Trophoblast cell (in vitro differentiated cells and primary cell): Measurements from ENCODE around the gene DPYD.

Experiments
- DNase-seq, 2 donors: peaks; one replicate each; pipeline ENCODE4 v3.0.0-alpha.2; 2016
- H2AFZ ChIP-seq: 2 replicates; pipeline ENCODE4 v1.6.1; 2013; ENCODE audit warnings: low read length, moderate library complexity, mild to moderate bottlenecking; ENCODE audit not compliant: insufficient read depth, poor library complexity
- H2AK5ac ChIP-seq: 2 replicates; pipeline ENCODE4 v1.6.1; 2013; ENCODE audit warnings: mild to moderate bottlenecking, low read length
- H2BK120ac ChIP-seq: 2 replicates; pipeline ENCODE4 v1.6.1; 2013; ENCODE audit warnings: low read length, mild to moderate bottlenecking, moderate library complexity; ENCODE audit not compliant: insufficient read depth, poor library complexity
- H2BK12ac ChIP-seq: 2 replicates; pipeline ENCODE4 v1.6.1; 2013; ENCODE audit warnings: mild to moderate bottlenecking, low read length, moderate library complexity
- H2BK5ac ChIP-seq: 2 replicates; pipeline ENCODE4 v1.6.1; 2013; ENCODE audit warnings: low read length, low read depth, moderate library complexity, mild to moderate bottlenecking; ENCODE audit not compliant: poor library complexity
- H3K14ac ChIP-seq: 2 replicates; pipeline ENCODE4 v1.6.1; 2013; ENCODE audit warnings: mild to moderate bottlenecking, low read length
- H3K18ac ChIP-seq: 2 replicates; pipeline ENCODE4 v1.6.1; 2013; ENCODE audit warnings: mild to moderate bottlenecking, low read length
- H3K23ac ChIP-seq: 2 replicates; pipeline ENCODE4 v1.6.1; 2013; ENCODE audit warnings: low read length
- H3K27ac ChIP-seq: 2 replicates; pipeline ENCODE4 v1.5.1; 2013; ENCODE audit warnings: low read depth, mild to moderate bottlenecking, inconsistent platforms, low read length, moderate library complexity
- H3K27me3 ChIP-seq: 2 replicates; pipeline ENCODE4 v1.6.1; 2013; ENCODE audit warnings: inconsistent platforms, mild to moderate bottlenecking, low read length, moderate library complexity; ENCODE audit not compliant: insufficient read depth
- H3K36me3 ChIP-seq, 2 experiments: 1 replicate in 1 of 2; 2 replicates in 1 of 2; pipeline ENCODE4 v1.6.1; 2013; ENCODE audit warnings: low read length in 2 of 2, mild to moderate bottlenecking in 2 of 2, moderate library complexity in 1 of 2; ENCODE audit not compliant: insufficient read depth in 2 of 2, control insufficient read depth in 1 of 2
- H3K4ac ChIP-seq: 2 replicates; pipeline ENCODE4 v1.6.1; 2013; ENCODE audit warnings: low read depth, mild to moderate bottlenecking, low read length, moderate library complexity
- H3K4me1 ChIP-seq, 2 experiments: 1 replicate in 1 of 2; 2 replicates in 1 of 2; pipeline ENCODE4 v1.6.1; 2013; ENCODE audit warnings: low read length in 2 of 2, mild to moderate bottlenecking in 2 of 2, moderate library complexity in 1 of 2; ENCODE audit not compliant: insufficient read depth in 2 of 2, control insufficient read depth in 1 of 2
- H3K4me2 ChIP-seq: 2 replicates; pipeline ENCODE4 v1.6.1; 2013; ENCODE audit warnings: inconsistent platforms, mild to moderate bottlenecking, low read length, moderate library complexity
- H3K4me3 ChIP-seq: 2 replicates; pipeline ENCODE4 v1.5.1; 2013; ENCODE audit warnings: mild to moderate bottlenecking, low read depth, low read length, inconsistent platforms
- H3K79me1 ChIP-seq: one replicate; pipeline ENCODE4 v1.6.1; 2013; ENCODE audit warnings: low read length
- H3K79me2 ChIP-seq: 2 replicates; pipeline ENCODE4 v1.6.1; 2013; ENCODE audit warnings: low read length, mild to moderate bottlenecking; ENCODE audit not compliant: control insufficient read depth, insufficient read depth, poor library complexity
- H3K9ac ChIP-seq: 2 replicates; pipeline ENCODE4 v1.6.1; 2013; ENCODE audit warnings: mild to moderate bottlenecking, low read length
- H3K9me3 ChIP-seq: 2 replicates; pipeline ENCODE4 v1.6.1; 2013; ENCODE audit warnings: low read depth, mild to moderate bottlenecking, control low read depth, inconsistent platforms, low read length; ENCODE audit not compliant: insufficient read depth
- H4K12ac ChIP-seq: 2 replicates; pipeline ENCODE4 v1.6.1; 2013; ENCODE audit warnings: low read depth, mild to moderate bottlenecking, low read length, moderate library complexity
- H4K8ac ChIP-seq: 2 replicates; pipeline ENCODE4 v1.6.1; 2013; ENCODE audit warnings: low read depth, mild to moderate bottlenecking, low read length, moderate library complexity
- H4K91ac ChIP-seq: one replicate; pipeline ENCODE4 v1.6.1; 2013; ENCODE audit warnings: low read depth, mild to moderate bottlenecking, low read length, moderate library complexity
- WGBS: extraction: QIAGEN DNeasy Blood & Tissue Kit; methylation state at CpG from one replicate; pipeline ENCODE4 v1.1.7; 2013; ENCODE audit warnings: missing lambda C conversion rate; ENCODE audit not compliant: insufficient read length, insufficient coverage; ENCODE audit errors: extremely low coverage; 5-methylcytosine and 5-hydroxymethylcytosine counted together

DPYD gene

DNA sequence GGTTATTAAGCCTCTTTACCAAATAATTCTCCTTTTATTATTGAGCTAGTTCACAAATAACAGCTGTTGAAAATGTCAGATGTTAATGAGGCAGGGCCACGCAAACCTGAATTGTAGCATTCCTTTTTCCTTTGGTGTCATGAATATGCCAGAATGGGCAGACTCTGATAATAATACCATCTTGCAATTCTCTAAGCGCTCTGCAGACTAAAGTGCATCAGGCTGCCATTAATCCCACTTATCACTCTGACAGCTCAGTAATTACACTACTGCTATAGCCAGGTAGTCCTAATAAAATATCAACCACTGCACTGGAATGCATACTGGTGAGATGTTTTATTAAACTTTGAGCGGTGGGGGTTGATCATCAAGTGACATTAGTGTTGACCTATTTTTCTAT, 177.7 kb downstream of the DPYD start:
- no peak overlapping the region for H3K27ac ChIP-seq
- DNase-seq, result peak; percentile 6 to 28
- no peak overlapping the region for H4K8ac ChIP-seq
- H3K18ac ChIP-seq, result no peak overlapping the region
- H2BK120ac ChIP-seq, result no peak overlapping the region
- no peak overlapping the region for H3K9ac ChIP-seq
- H3K9me3 ChIP-seq, result no peaks in the 10 kb centered on the region
- no peak overlapping the region for H3K14ac ChIP-seq
- no peaks in the 10 kb centered on the region for H3K27me3 ChIP-seq
- no peak overlapping the region for H2AFZ ChIP-seq
- H3K4ac ChIP-seq, result no peak overlapping the region
- no peak overlapping the region for H4K12ac ChIP-seq
- no peaks in the 10 kb centered on the region for H3K36me3 ChIP-seq
- H3K4me2 ChIP-seq, result no peak overlapping the region
- WGBS, result no CpG with 5 or more reads among the region's 3 CpGs
- H2BK12ac ChIP-seq, result no peak overlapping the region
- H2BK5ac ChIP-seq, result no peak overlapping the region
- no peaks in the 10 kb centered on the region for H3K79me2 ChIP-seq
- no peak overlapping the region for H2AK5ac ChIP-seq
- no peaks in the 10 kb centered on the region for H3K79me1 ChIP-seq
- H4K91ac ChIP-seq, result no peak overlapping the region
- no peak overlapping the region for H3K4me3 ChIP-seq
- peaks cover 0 to 3% of the 10 kb centered on the region in 2 experiments for H3K4me1 ChIP-seq
- no peak overlapping the region for H3K23ac ChIP-seq

DNA sequence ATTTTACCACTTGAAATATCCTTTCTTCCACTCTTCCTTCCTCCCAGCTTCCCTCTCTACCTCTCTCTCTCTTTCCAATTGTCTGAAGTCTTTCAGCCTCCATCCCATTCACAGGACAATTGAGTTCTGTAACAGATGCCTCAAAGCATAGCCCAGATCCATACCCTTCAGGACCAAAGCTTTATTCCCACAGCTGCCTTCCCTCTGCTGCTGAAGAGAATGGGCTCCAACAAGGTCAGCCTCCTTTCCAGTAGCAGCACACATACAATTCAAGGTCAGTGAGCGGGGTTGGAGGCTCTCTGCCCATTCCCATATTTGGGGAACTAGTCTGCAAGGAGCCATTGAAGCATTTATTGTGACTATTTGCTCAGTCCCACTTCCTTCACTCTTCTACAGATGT, 179.9 kb downstream of the DPYD start:
- no peaks in the 10 kb centered on the region for H3K79me1 ChIP-seq
- no peak overlapping the region for H2AK5ac ChIP-seq
- H3K4me3 ChIP-seq, result no peak overlapping the region
- no peak overlapping the region for H3K4ac ChIP-seq
- H2BK120ac ChIP-seq, result no peak overlapping the region
- no peak for DNase-seq
- no peak overlapping the region for H3K18ac ChIP-seq
- H3K23ac ChIP-seq, result no peak overlapping the region
- peaks cover 0 to 3% of the 10 kb centered on the region in 2 experiments for H3K4me1 ChIP-seq
- WGBS, result no CpG with 5 or more reads among the region's 1 CpG
- H3K9me3 ChIP-seq, result no peaks in the 10 kb centered on the region
- H3K27ac ChIP-seq, result no peak overlapping the region
- H4K12ac ChIP-seq, result no peak overlapping the region
- H2AFZ ChIP-seq, result no peak overlapping the region
- no peak overlapping the region for H3K9ac ChIP-seq
- no peak overlapping the region for H3K4me2 ChIP-seq
- no peaks in the 10 kb centered on the region for H3K79me2 ChIP-seq
- no peak overlapping the region for H4K8ac ChIP-seq
- no peaks in the 10 kb centered on the region for H3K27me3 ChIP-seq
- H2BK5ac ChIP-seq, result no peak overlapping the region
- no peaks in the 10 kb centered on the region for H3K36me3 ChIP-seq
- no peak overlapping the region for H2BK12ac ChIP-seq
- no peak overlapping the region for H3K14ac ChIP-seq
- no peak overlapping the region for H4K91ac ChIP-seq

DNA sequence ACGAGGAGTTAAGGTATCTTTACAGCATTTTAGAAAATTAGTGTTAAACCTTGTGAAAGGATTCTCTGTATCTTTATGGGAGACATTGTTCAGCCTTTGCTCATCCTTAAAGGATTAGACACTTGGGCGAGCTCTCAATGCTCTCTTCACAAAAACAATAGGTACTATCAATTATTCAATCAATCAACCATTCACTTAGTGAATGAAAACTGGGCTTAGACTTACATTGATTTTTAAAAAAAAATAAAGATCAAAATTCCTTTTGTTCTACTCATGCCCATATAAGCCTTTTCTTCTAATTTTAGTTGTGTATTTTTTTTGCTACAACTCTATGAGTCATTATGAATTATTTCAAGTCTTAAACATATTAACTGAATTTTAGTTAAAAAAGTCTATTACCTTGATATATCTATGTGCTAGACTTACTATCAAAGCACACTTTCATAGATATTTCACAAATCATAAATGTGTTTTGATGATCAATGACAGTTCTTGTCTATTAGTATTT, 181.2 kb downstream of the DPYD start:
- H3K79me2 ChIP-seq, result no peaks in the 10 kb centered on the region
- no peak overlapping the region for H2BK120ac ChIP-seq
- WGBS, result no CpG with 5 or more reads among the region's 2 CpGs
- H3K9me3 ChIP-seq, result no peaks in the 10 kb centered on the region
- H3K4me3 ChIP-seq, result no peak overlapping the region
- no peak overlapping the region for H2BK5ac ChIP-seq
- no peak overlapping the region for H3K27ac ChIP-seq
- H3K23ac ChIP-seq, result no peak overlapping the region
- no peaks in the 10 kb centered on the region for H3K27me3 ChIP-seq
- no peak overlapping the region for H4K8ac ChIP-seq
- H4K12ac ChIP-seq, result no peak overlapping the region
- H4K91ac ChIP-seq, result no peak overlapping the region
- H3K79me1 ChIP-seq, result no peaks in the 10 kb centered on the region
- H3K18ac ChIP-seq, result no peak overlapping the region
- H3K4me1 ChIP-seq, result peaks cover 0 to 3% of the 10 kb centered on the region in 2 experiments
- no peak overlapping the region for H3K14ac ChIP-seq
- no peak overlapping the region for H2BK12ac ChIP-seq
- no peak overlapping the region for H3K9ac ChIP-seq
- H3K4me2 ChIP-seq, result no peak overlapping the region
- DNase-seq, result no peak
- no peak overlapping the region for H3K4ac ChIP-seq
- no peaks in the 10 kb centered on the region for H3K36me3 ChIP-seq
- no peak overlapping the region for H2AFZ ChIP-seq
- H2AK5ac ChIP-seq, result no peak overlapping the region

DNA sequence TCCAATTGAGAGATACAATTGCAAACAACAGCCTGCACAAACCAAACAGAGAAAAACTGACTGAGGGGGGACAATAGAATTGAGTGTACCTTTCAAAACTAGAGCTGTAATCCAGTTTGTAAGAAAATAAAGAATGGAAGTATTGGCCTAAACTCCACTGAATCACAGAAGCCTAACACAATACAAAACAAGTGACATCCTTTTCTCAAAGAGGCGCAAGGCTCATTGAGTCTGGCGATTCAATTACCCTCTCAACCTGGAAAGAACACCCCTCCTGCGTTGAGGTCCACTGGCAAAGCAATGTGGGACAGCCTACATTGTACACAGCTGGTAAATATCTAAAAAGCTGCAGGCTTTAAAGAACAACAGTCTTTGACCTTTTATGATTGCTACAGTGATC, 182.6 kb downstream of the DPYD start:
- peaks cover 0 to 3% of the 10 kb centered on the region in 2 experiments for H3K4me1 ChIP-seq
- H3K4me2 ChIP-seq, result no peak overlapping the region
- no peak for DNase-seq
- no peak overlapping the region for H2BK12ac ChIP-seq
- no peaks in the 10 kb centered on the region for H3K79me1 ChIP-seq
- H2BK5ac ChIP-seq, result no peak overlapping the region
- no peak overlapping the region for H4K8ac ChIP-seq
- H4K12ac ChIP-seq, result no peak overlapping the region
- WGBS, result no CpG with 5 or more reads among the region's 3 CpGs
- no peak overlapping the region for H3K4ac ChIP-seq
- no peak overlapping the region for H3K23ac ChIP-seq
- no peaks in the 10 kb centered on the region for H3K9me3 ChIP-seq
- no peak overlapping the region for H3K27ac ChIP-seq
- H3K36me3 ChIP-seq, result no peaks in the 10 kb centered on the region
- no peak overlapping the region for H2AK5ac ChIP-seq
- no peak overlapping the region for H2BK120ac ChIP-seq
- H2AFZ ChIP-seq, result no peak overlapping the region
- H4K91ac ChIP-seq, result no peak overlapping the region
- no peak overlapping the region for H3K18ac ChIP-seq
- H3K4me3 ChIP-seq, result no peak overlapping the region
- H3K14ac ChIP-seq, result no peak overlapping the region
- no peaks in the 10 kb centered on the region for H3K27me3 ChIP-seq
- H3K79me2 ChIP-seq, result no peaks in the 10 kb centered on the region
- H3K9ac ChIP-seq, result no peak overlapping the region
